ENCODE data around the gene ERC2.
"Not testable (repeated sequence)": the region's sequence is repeated elsewhere in the genome, so short reads cannot be mapped to it uniquely, and the experiment has no call there.

ERC2 gene

GRCh38 chr3:56309465-56309864 is 158.8 kb downstream of the ERC2 start:
- no peak for DNase-seq (ENCODE audit: low read depth)

- DNase-seq (ENCODE audit: low read depth), result no peak
Measured at GRCh38 chr3:56308471-56308870, 159.8 kb downstream of the ERC2 start.

GRCh38 chr3:56304069-56304468 is 164.2 kb downstream of the ERC2 start:
- peak; percentile 20 for DNase-seq (ENCODE audit: low read depth)

- DNase-seq (ENCODE audit: low read depth), result peak; percentile 51
Measured at GRCh38 chr3:56303487-56303886, 164.8 kb downstream of the ERC2 start.

- DNase-seq (ENCODE audit: low read depth), result no peak
Measured at GRCh38 chr3:56302417-56302816, 165.8 kb downstream of the ERC2 start.

- no peak for DNase-seq (ENCODE audit: low read depth)
Measured at GRCh38 chr3:56297281-56297840, 170.9 kb downstream of the ERC2 start.

GRCh38 chr3:56296361-56296760 is 171.9 kb downstream of the ERC2 start:
- DNase-seq (ENCODE audit: low read depth), result no peak

- no peak for DNase-seq (ENCODE audit: low read depth)
Measured at GRCh38 chr3:56295161-56295560, 173.1 kb downstream of the ERC2 start.

- no peak for DNase-seq (ENCODE audit: low read depth)
Measured at GRCh38 chr3:56294286-56294685, 174.0 kb downstream of the ERC2 start.

- no peak for DNase-seq (ENCODE audit: low read depth)
Measured at GRCh38 chr3:56291953-56292352, 176.3 kb downstream of the ERC2 start.

- DNase-seq (ENCODE audit: low read depth), result peak; percentile 22
Measured at GRCh38 chr3:56291244-56291680, 177.0 kb downstream of the ERC2 start.

GRCh38 chr3:56290374-56290773 is 177.9 kb downstream of the ERC2 start:
- DNase-seq (ENCODE audit: low read depth), result no peak

- no peak for DNase-seq (ENCODE audit: low read depth)
Measured at GRCh38 chr3:56288258-56288657, 180.0 kb downstream of the ERC2 start.

- DNase-seq (ENCODE audit: low read depth), result no peak
Measured at GRCh38 chr3:56282341-56282740, 185.9 kb downstream of the ERC2 start.

- no peak for DNase-seq (ENCODE audit: low read depth)
Measured at GRCh38 chr3:56277236-56277635, 191.0 kb downstream of the ERC2 start.

- no peak for DNase-seq (ENCODE audit: low read depth)
Measured at GRCh38 chr3:56275120-56275519, 193.1 kb downstream of the ERC2 start.

- DNase-seq (ENCODE audit: low read depth), result no peak
Measured at GRCh38 chr3:56269755-56270535, 198.3 kb downstream of the ERC2 start.

GRCh38 chr3:56268616-56269383 is 199.5 kb downstream of the ERC2 start:
- DNase-seq (ENCODE audit: low read depth), result no peak

- not testable (repeated sequence) for DNase-seq (ENCODE audit: low read depth)
Measured at GRCh38 chr3:56261852-56262251, 206.4 kb downstream of the ERC2 start.

GRCh38 chr3:56260262-56260661 is 208.0 kb downstream of the ERC2 start:
- DNase-seq (ENCODE audit: low read depth), result no peak

- no peak for DNase-seq (ENCODE audit: low read depth)
Measured at GRCh38 chr3:56257826-56258225, 210.4 kb downstream of the ERC2 start.

- no peak for DNase-seq (ENCODE audit: low read depth)
Measured at GRCh38 chr3:56254835-56255234, 213.4 kb downstream of the ERC2 start.
